Pons (tissue), 1 donor: ENCODE measurements around the gene KAZN.
A peak's percentile ranks its signal among the peaks of the same experiment; 100 is the strongest.

Source experiments
- DNase-seq: peaks from one replicate; pipeline ENCODE4 v3.0.0-alpha.2; 2016; ENCODE audit warnings: low spot score

KAZN gene

GRCh38 chr1:15145327-15145726 lies 546.8 kb downstream of the KAZN start:
- DNase-seq: no peak

- no peak for DNase-seq
Observed at GRCh38 chr1:15146142-15146680, 547.7 kb downstream of the KAZN start.

GRCh38 chr1:15146971-15147376 lies 548.5 kb downstream of the KAZN start:
- DNase-seq: peak; percentile 29

GRCh38 chr1:15148004-15148403 lies 549.5 kb downstream of the KAZN start:
- no peak for DNase-seq

GRCh38 chr1:15148475-15148874 lies 550.0 kb downstream of the KAZN start:
- no peak for DNase-seq

GRCh38 chr1:15148941-15149340 lies 550.5 kb downstream of the KAZN start:
- no peak for DNase-seq

- no peak for DNase-seq
Observed at GRCh38 chr1:15150376-15150775, 551.9 kb downstream of the KAZN start.

GRCh38 chr1:15151377-15151806 lies 552.9 kb downstream of the KAZN start:
- DNase-seq: no peak

- no peak for DNase-seq
Observed at GRCh38 chr1:15151871-15152270, 553.4 kb downstream of the KAZN start.

- peak; percentile 78 for DNase-seq
Observed at GRCh38 chr1:15152318-15153183, 554.1 kb downstream of the KAZN start.

GRCh38 chr1:15153184-15153841 lies 554.8 kb downstream of the KAZN start, which contains the start of gene TMEM51:
TSS of gene TMEM51 (plus strand) at chr1:15153747. CDS start at chr1:15215088, 61,341 bp downstream.
- DNase-seq: no peak

GRCh38 chr1:15153842-15154479 lies 555.5 kb downstream of the KAZN start:
- no peak for DNase-seq

GRCh38 chr1:15154480-15155036 lies 556.1 kb downstream of the KAZN start:
- DNase-seq: no peak

- DNase-seq: no peak
Observed at GRCh38 chr1:15155191-15155590, 556.7 kb downstream of the KAZN start.

GRCh38 chr1:15155888-15156741 lies 557.6 kb downstream of the KAZN start:
- no peak for DNase-seq

GRCh38 chr1:15156807-15157380 lies 558.4 kb downstream of the KAZN start:
- DNase-seq: no peak

GRCh38 chr1:15157524-15158399 lies 559.3 kb downstream of the KAZN start:
- no peak for DNase-seq

GRCh38 chr1:15158506-15159165 lies 560.2 kb downstream of the KAZN start:
- no peak for DNase-seq

GRCh38 chr1:15159166-15159555 lies 560.7 kb downstream of the KAZN start:
- DNase-seq: no peak
